HepG2 (cell line): ENCODE data around the gene EIF1. TPM values are rescaled to one million over a fixed set of nuclear protein-coding genes. Genes with fewer than 3 reads are reported as not detected.
A peak's percentile ranks its signal among the peaks of the same experiment; 100 is the strongest.

Source experiments
- ADNP ChIP-seq: sonication (generic); formaldehyde crosslinking; IDR thresholded peaks from 2 replicates; pipeline ENCODE4 v1.4.0; 2020; ENCODE audit warnings: missing genetic modification reagents
- AKAP8 ChIP-seq: sonication (generic); formaldehyde crosslinking; IDR thresholded peaks from 2 replicates; pipeline ENCODE4 v1.5.1; 2020; ENCODE audit warnings: mild to moderate bottlenecking, missing genetic modification reagents
- BRCA1 ChIP-seq: sonication (generic); formaldehyde crosslinking; IDR thresholded peaks from 2 replicates; pipeline ENCODE4 v1.4.0; 2020; ENCODE audit warnings: missing genetic modification reagents
- CSRNP1 ChIP-seq: sonication (generic); formaldehyde crosslinking; IDR thresholded peaks from 2 replicates; pipeline ENCODE4 v1.8.1; 2023; ENCODE audit warnings: mild to moderate bottlenecking, missing genetic modification reagents
- CSRNP2 ChIP-seq: sonication (generic); formaldehyde crosslinking; conservative IDR thresholded peaks from 2 replicates; pipeline ENCODE4 v1.8.0; 2022; ENCODE audit warnings: low read depth, missing genetic modification reagents
- FOXP4 ChIP-seq: sonication (generic); formaldehyde crosslinking; IDR thresholded peaks from 2 replicates; pipeline ENCODE4 v1.4.0; 2020; ENCODE audit warnings: missing genetic modification reagents
- KDM2A ChIP-seq: sonication (generic); formaldehyde crosslinking; IDR thresholded peaks from 2 replicates; pipeline ENCODE4 v1.4.0; 2020; ENCODE audit warnings: low read depth, missing genetic modification reagents, borderline replicate concordance
- KLF15 ChIP-seq: sonication (generic); formaldehyde crosslinking; IDR thresholded peaks from 2 replicates; pipeline ENCODE4 v1.8.1; 2023; ENCODE audit warnings: borderline replicate concordance, mild to moderate bottlenecking, inconsistent platforms, missing genetic modification reagents, mixed read lengths
- KLF16 ChIP-seq, 2 experiments: sonication (generic) in 1 of 2; formaldehyde crosslinking in 1 of 2; IDR thresholded peaks; 2 replicates each; pipeline versions ENCODE4 v1.6.1 to v1.8.0; 2016 to 2023; ENCODE audit warnings: missing genetic modification reagents in 2 of 2, missing compliant biosample characterization in 1 of 2
- MYC ChIP-seq: sonication (generic); formaldehyde crosslinking; IDR thresholded peaks from 2 replicates; pipeline ENCODE4 v1.9.0; 2021; ENCODE audit warnings: missing genetic modification reagents, borderline replicate concordance
- PAF1 ChIP-seq: IDR thresholded peaks from 2 replicates; pipeline ENCODE4 v1.6.1; 2016; ENCODE audit warnings: missing genetic modification reagents, missing compliant biosample characterization
- PRPF4 ChIP-seq: fragments of 200-400 bp; formaldehyde crosslinking; IDR thresholded peaks from 2 replicates; pipeline ENCODE4 v1.6.1; 2016; ENCODE audit warnings: low read length, low read depth; ENCODE audit not compliant: poor library complexity, severe bottlenecking
- RBFOX2 ChIP-seq: fragments of 200-400 bp; formaldehyde crosslinking; IDR thresholded peaks from 2 replicates; pipeline ENCODE4 v1.6.1; 2017; ENCODE audit warnings: low read depth, mild to moderate bottlenecking, low read length
- TCF12 ChIP-seq, 2 experiments: fragments of 450-650 bp in 1 of 2; sonication (generic) in 1 of 2; formaldehyde crosslinking in 1 of 2; IDR thresholded peaks; 2 replicates each; pipeline versions ENCODE4 v1.6.1 to v1.8.0; 2017 to 2022; ENCODE audit warnings: antibody characterized with exemption in 1 of 2, mild to moderate bottlenecking in 1 of 2, missing genetic modification reagents in 1 of 2, moderate library complexity in 1 of 2
- TMF1 ChIP-seq: sonication (generic); formaldehyde crosslinking; IDR thresholded peaks from 2 replicates; pipeline ENCODE4 v1.8.1; 2022; ENCODE audit warnings: low read depth, missing genetic modification reagents
- ZMYM2 ChIP-seq: sonication (generic); formaldehyde crosslinking; IDR thresholded peaks from 2 replicates; pipeline ENCODE4 v1.8.0; 2022; ENCODE audit warnings: mild to moderate bottlenecking, missing genetic modification reagents
- ZNF33A ChIP-seq: sonication (generic); formaldehyde crosslinking; IDR thresholded peaks from 2 replicates; pipeline ENCODE4 v1.5.1; 2020; ENCODE audit warnings: missing genetic modification reagents, mild to moderate bottlenecking, moderate library complexity, borderline replicate concordance
- ZNF33B ChIP-seq: sonication (generic); formaldehyde crosslinking; IDR thresholded peaks from 2 replicates; pipeline ENCODE4 v1.5.1; 2020; ENCODE audit warnings: mild to moderate bottlenecking, missing genetic modification reagents
- ZNF343 ChIP-seq: sonication (generic); formaldehyde crosslinking; IDR thresholded peaks from 2 replicates; pipeline ENCODE4 v1.4.0; 2020; ENCODE audit warnings: mild to moderate bottlenecking, missing genetic modification reagents
- ZNF512 ChIP-seq: sonication (generic); formaldehyde crosslinking; IDR thresholded peaks from 2 replicates; pipeline ENCODE4 v1.4.0; 2020; ENCODE audit warnings: mild to moderate bottlenecking, missing genetic modification reagents
- polyA plus RNA-seq, 8 experiments: library from polyadenylated mRNA; depleted of rRNA in 3 of 8; stranded (reverse) in 7 of 8; unstranded in 1 of 8; fragments of >200 nt; fragmentation: Illumina TruSeq in 4 of 8; extraction: Trizol in 4 of 8; gene quantifications; 2 replicates each; pipeline versions ENCODE4 v1.2.1 to v1.2.3, GENCODE V29; 2011 to 2016; ENCODE audit warnings: low read depth in 4 of 8, missing spikeins in 1 of 8, mixed read lengths in 1 of 8; ENCODE audit not compliant: insufficient read depth in 1 of 8
- total RNA-seq, 5 experiments: library from RNA; depleted of rRNA; stranded (reverse); fragments of >200 nt; fragmentation: Illumina TruSeq; extraction: Trizol; gene quantifications; 2 replicates each; pipeline ENCODE4 v1.2.3, GENCODE V29; 2016; ENCODE audit warnings: low read depth in 1 of 5

The EIF1 gene
- total and polyA plus RNA-seq, 2 of the 13 experiments (the other 11 are each of a cell fraction or from before 2014, with no cell fraction given), result 147 to 517 TPM

DNA sequence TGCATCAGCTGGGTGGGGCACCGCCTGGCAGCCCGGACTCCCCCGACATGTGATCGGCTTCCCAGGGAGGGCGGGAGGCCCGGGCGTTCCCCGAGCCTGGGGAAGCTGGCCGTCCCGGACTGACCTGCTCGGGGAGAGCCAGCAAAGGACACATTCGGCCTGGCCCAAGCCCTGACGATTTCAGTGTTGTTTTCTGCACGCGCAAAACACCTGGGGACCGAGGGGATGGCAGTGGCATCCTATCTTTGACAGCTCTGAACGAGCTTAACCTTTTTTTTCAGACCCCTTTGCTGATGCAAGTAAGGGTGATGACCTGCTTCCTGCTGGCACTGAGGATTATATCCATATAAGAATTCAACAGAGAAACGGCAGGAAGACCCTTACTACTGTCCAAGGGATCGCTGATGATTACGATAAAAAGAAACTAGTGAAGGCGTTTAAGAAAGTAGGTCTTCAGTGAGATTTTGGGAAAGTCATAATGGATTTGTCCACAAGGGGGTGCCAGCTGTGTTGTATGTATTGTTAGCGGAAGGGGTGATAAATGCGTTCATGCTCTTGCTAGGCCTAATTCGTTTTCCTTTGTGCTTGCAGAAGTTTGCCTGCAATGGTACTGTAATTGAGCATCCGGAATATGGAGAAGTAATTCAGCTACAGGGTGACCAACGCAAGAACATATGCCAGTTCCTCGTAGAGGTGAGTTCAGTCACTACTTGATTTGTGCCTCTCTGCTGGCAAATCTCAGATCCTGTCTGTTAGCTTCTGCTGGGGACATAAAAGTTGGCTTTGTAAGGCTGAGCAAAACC lies 1.0 kb downstream of the EIF1 start (continued):
- no peak for TF ChIP-seq FOXP4 (CRISPR knock-in tag)
- TF ChIP-seq PRPF4, result no peak
- TF ChIP-seq TCF12 (IDR thresholded peaks at IDR 0.05), result no peak
- no peak for TF ChIP-seq TCF12 (CRISPR knock-in tag; IDR thresholded peaks at IDR 0.05)
- no peak for TF ChIP-seq BRCA1 (CRISPR knock-in tag)
- TF ChIP-seq ZNF512, result peak; percentile 13; the same call in 1 of the 2 replicates
- TF ChIP-seq RBFOX2, result 0 out of 2 replicates have a peak, but pooled peaks have one; percentile 19
- no peak for TF ChIP-seq ZNF33B (CRISPR knock-in tag)
- TF ChIP-seq AKAP8 (CRISPR knock-in tag), result peak; percentile 98
- peak in 1 of 2 experiments; percentile 13; a peak in 2 of 4 replicates for TF ChIP-seq KLF16 (CRISPR knock-in tag; IDR thresholded peaks at IDR 0.05)
- no peak; the same call in none of the 2 replicates for TF ChIP-seq ZNF343 (CRISPR knock-in tag)
- TF ChIP-seq CSRNP1 (CRISPR knock-in tag), result no peak
- TF ChIP-seq MYC (CRISPR knock-in tag), result peak; percentile 98
- TF ChIP-seq ZNF33A (CRISPR knock-in tag), result no peak
- TF ChIP-seq KLF15 (CRISPR knock-in tag), result 0 out of 2 replicates have a peak, but pooled peaks have one; percentile 21
- TF ChIP-seq CSRNP2 (CRISPR knock-in tag), result no peak
- TF ChIP-seq ADNP, result no peak
- peak; percentile 13; the same call in 1 of the 2 replicates for TF ChIP-seq TMF1 (CRISPR knock-in tag)
- peak; percentile 87; the same call in 1 of the 2 replicates for TF ChIP-seq PAF1 (CRISPR knock-in tag)
- 0 out of 2 replicates have a peak, but pooled peaks have one; percentile 5 for TF ChIP-seq KDM2A
- 0 out of 2 replicates have a peak, but pooled peaks have one; percentile 0 for TF ChIP-seq ZMYM2
